ENCODE data around the gene CYP3A7. TPM values are rescaled to one million over a fixed set of nuclear protein-coding genes. Genes with fewer than 3 reads are reported as not detected.

CYP3A7 gene
- not detected in 2 replicates for total RNA-seq
- not detected for total RNA-seq (2013)
- polyA plus RNA-seq = not detected in 2 replicates
- not detected in 2 replicates for polyA minus RNA-seq

DNA sequence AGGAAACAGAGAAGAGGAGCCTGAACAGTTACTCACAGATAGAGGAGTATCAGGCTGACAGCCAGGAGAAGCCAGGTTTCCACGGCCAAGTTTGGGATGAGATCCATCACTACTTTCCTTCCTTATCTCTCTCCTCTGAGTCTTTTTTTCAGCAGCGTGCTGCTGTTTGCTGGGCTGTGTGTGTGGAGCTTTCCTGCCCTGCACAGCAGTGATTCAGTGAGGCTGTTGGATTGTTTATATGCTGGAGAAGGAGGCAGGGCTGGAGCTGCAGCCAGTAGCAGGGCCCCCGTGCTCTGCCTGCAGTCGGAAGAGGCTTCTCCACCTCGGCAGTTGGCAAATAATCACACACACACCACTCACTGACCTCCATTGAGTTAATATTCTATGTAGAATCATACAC is at the start of gene CYP3A7:
CYP3A7 (minus strand) TSS at position 210 of the 400 bp plus-strand sequence; CDS start at position 107, 103 bp downstream.
- Histone ChIP-seq H3K36me3 (replicated peaks in 1 of 2; ENCODE audit: control extremely low read depth in 1 of 2, control insufficient read depth in 1 of 2, extremely low read depth in 1 of 2, insufficient read depth in 2 of 2, low read length in 1 of 2) (no peaks in the 10 kb centered on the region), H3K4me2 (replicated peaks; ENCODE audit: low read depth, low read length, poor library complexity, severe bottlenecking) (no peak within 1 kb of the TSS), H3K4me3 (ENCODE audit: control extremely low read depth in 1 of 5, extremely low read depth in 1 of 5, insufficient read depth in 1 of 5, low read depth in 2 of 5, low read length in 4 of 5) (no peak within 1 kb of the TSS), H3K9me3 (ENCODE audit: control extremely low read depth in 1 of 3, control insufficient read depth in 2 of 3, insufficient read depth in 1 of 3, low read length in 2 of 3) (no peaks in the 10 kb centered on the region), H3K27ac (ENCODE audit: low read length in 2 of 2) (no peak within 1 kb of the TSS), H3K27me3 (replicated peaks in 1 of 4; ENCODE audit: control extremely low read depth in 1 of 4, control insufficient read depth in 3 of 4, insufficient read depth in 4 of 4, low read length in 3 of 4) (peaks cover 0 to 4% (median 2%) of the 10 kb centered on the region in 4 experiments), H2AFZ (ENCODE audit: insufficient read depth, low read depth, low read length, poor library complexity, severe bottlenecking) (no peak within 1 kb of the TSS), H3K79me2 (ENCODE audit: control insufficient read depth, insufficient read depth, low read length) (no peaks in the 10 kb centered on the region), H4K20me1 (ENCODE audit: control insufficient read depth, insufficient read depth, low read length, poor library complexity, severe bottlenecking) (no peaks in the 10 kb centered on the region), H3K4me1 (ENCODE audit: control insufficient read depth in 2 of 2, insufficient read depth in 2 of 2, low read length in 2 of 2) (no peaks in the 10 kb centered on the region), H3K9ac (ENCODE audit: low read length) (no peak within 1 kb of the TSS)
- TF ChIP-seq, protein P1, sequence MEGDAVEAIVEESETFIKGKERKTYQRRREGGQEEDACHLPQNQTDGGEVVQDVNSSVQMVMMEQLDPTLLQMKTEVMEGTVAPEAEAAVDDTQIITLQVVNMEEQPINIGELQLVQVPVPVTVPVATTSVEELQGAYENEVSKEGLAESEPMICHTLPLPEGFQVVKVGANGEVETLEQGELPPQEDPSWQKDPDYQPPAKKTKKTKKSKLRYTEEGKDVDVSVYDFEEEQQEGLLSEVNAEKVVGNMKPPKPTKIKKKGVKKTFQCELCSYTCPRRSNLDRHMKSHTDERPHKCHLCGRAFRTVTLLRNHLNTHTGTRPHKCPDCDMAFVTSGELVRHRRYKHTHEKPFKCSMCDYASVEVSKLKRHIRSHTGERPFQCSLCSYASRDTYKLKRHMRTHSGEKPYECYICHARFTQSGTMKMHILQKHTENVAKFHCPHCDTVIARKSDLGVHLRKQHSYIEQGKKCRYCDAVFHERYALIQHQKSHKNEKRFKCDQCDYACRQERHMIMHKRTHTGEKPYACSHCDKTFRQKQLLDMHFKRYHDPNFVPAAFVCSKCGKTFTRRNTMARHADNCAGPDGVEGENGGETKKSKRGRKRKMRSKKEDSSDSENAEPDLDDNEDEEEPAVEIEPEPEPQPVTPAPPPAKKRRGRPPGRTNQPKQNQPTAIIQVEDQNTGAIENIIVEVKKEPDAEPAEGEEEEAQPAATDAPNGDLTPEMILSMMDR (IDR thresholded peaks at IDR 0.05) = no peak
- TF ChIP-seq EZH2 (IDR thresholded peaks at IDR 0.05; ENCODE audit: borderline replicate concordance, insufficient read depth, low read depth, low read length, poor library complexity, severe bottlenecking) = no peak
- H3K4me3 Mint-ChIP-seq = no peak within 1 kb of the TSS
- POLR2A ChIA-PET = no interaction called here
- DNase-seq (no peak), ATAC-seq (ENCODE audit: low read depth) (no peak)
- no CpG with 5 or more reads among the region's 5 CpGs for WGBS (ENCODE audit: insufficient coverage)
- no peak within 1 kb of the TSS for H3K27ac Mint-ChIP-seq
- intact Hi-C loops (cut with micrococcal nuclease) = no loop called here
- H3K4me1 Mint-ChIP-seq = no peaks in the 10 kb centered on the region
- no peaks in the 10 kb centered on the region for H3K9me3 Mint-ChIP-seq (ENCODE audit: insufficient read depth)
- peaks cover 18% of the 10 kb centered on the region for H3K27me3 Mint-ChIP-seq
- CTCF ChIA-PET = interaction anchor here (0.7 kb wide), 1 partner anchor 48 kb away, joined by 3 read pairs; no protein-coding TSS in a partner anchor

GRCh38 chr7:99784007-99784406 is 49.0 kb upstream of the CYP3A7 start, which contains the start of gene CYP3A4:
Gene CYP3A4, minus strand, starts transcription at chr7:99784184. Its CDS starts 103 bp downstream, at chr7:99784081.
- CTCF ChIA-PET = no interaction called here
- intact Hi-C loops (cut with micrococcal nuclease) = no loop called here
- no peaks in the 10 kb centered on the region for H4K20me1 ChIP-seq (ENCODE audit: control insufficient read depth, insufficient read depth, low read length, poor library complexity, severe bottlenecking)
- H3K9me3 Mint-ChIP-seq (ENCODE audit: insufficient read depth) = no peaks in the 10 kb centered on the region
- no peak within 1 kb of the TSS for H3K4me3 ChIP-seq (ENCODE audit: control extremely low read depth in 1 of 5, extremely low read depth in 1 of 5, insufficient read depth in 1 of 5, low read depth in 2 of 5, low read length in 4 of 5)
- H3K27ac Mint-ChIP-seq = no peak within 1 kb of the TSS
- no peaks in the 10 kb centered on the region for H3K4me1 Mint-ChIP-seq
- no peak within 1 kb of the TSS for H3K9ac ChIP-seq (ENCODE audit: low read length)
- no peaks in the 10 kb centered on the region for H3K36me3 ChIP-seq (replicated peaks in 1 of 2; ENCODE audit: control extremely low read depth in 1 of 2, control insufficient read depth in 1 of 2, extremely low read depth in 1 of 2, insufficient read depth in 2 of 2, low read length in 1 of 2)
- H3K4me3 Mint-ChIP-seq = no peak within 1 kb of the TSS
- ATAC-seq (ENCODE audit: low read depth) (no peak), DNase-seq (no peak)
- no peaks in the 10 kb centered on the region for H3K4me1 ChIP-seq (ENCODE audit: control insufficient read depth in 2 of 2, insufficient read depth in 2 of 2, low read length in 2 of 2)
- peaks cover 0 to 28% (median 18%) of the 10 kb centered on the region in 4 experiments for H3K27me3 ChIP-seq (replicated peaks in 1 of 4; ENCODE audit: control extremely low read depth in 1 of 4, control insufficient read depth in 3 of 4, insufficient read depth in 4 of 4, low read length in 3 of 4)
- H3K79me2 ChIP-seq (ENCODE audit: control insufficient read depth, insufficient read depth, low read length) = no peaks in the 10 kb centered on the region
- H3K4me2 ChIP-seq (replicated peaks; ENCODE audit: low read depth, low read length, poor library complexity, severe bottlenecking) = no peak within 1 kb of the TSS
- TF ChIP-seq EZH2 (IDR thresholded peaks at IDR 0.05; ENCODE audit: borderline replicate concordance, insufficient read depth, low read depth, low read length, poor library complexity, severe bottlenecking) = no peak
- TF ChIP-seq, protein P1 (IDR thresholded peaks at IDR 0.05) = no peak
- no peak within 1 kb of the TSS for H3K27ac ChIP-seq (ENCODE audit: low read length in 2 of 2)
- POLR2A ChIA-PET = no interaction called here
- peaks cover 67% of the 10 kb centered on the region for H3K27me3 Mint-ChIP-seq
- no peaks in the 10 kb centered on the region for H3K9me3 ChIP-seq (ENCODE audit: control extremely low read depth in 1 of 3, control insufficient read depth in 2 of 3, insufficient read depth in 1 of 3, low read length in 2 of 3)
- no peak within 1 kb of the TSS for H2AFZ ChIP-seq (ENCODE audit: insufficient read depth, low read depth, low read length, poor library complexity, severe bottlenecking)

Data from B cell (primary cell).